ENCODE measurements around the gene KCNIP1.
"Not testable (repeated sequence)": the region's sequence is repeated elsewhere in the genome, so short reads cannot be mapped to it uniquely, and the experiment has no call there.

The KCNIP1 gene

DNA sequence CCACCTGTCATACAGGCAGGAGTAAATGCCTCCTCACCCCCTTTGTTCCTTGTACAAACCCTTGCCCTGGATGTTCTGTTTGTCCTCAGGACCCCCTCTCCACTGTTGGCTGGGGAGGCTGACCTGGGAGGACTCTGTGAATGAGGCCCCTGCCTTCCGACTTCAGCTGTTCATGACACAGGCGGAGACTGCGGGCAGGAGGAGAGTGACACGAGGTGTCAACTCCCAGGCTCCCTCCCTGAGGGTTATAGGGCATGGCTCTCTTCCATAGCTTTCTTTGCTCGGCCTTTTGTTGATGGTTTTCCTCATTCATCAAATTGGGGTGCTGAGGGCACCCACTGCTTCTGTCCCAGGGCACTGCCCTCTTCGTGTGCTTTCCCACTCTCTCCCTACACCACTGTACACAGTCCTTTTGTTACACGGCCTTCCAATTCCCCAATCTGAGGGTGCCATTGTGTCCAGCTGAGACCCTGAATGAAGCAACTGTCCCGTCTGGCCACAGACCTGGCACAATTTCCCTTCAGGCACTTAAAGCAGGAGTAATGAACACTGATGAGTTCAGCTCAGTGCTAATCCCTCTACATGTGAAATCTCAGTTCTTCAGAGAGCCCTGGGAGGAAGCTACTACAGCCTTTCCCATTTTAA lies 33.8 kb downstream of the KCNIP1 start:
- DNase-seq: no peak

DNA sequence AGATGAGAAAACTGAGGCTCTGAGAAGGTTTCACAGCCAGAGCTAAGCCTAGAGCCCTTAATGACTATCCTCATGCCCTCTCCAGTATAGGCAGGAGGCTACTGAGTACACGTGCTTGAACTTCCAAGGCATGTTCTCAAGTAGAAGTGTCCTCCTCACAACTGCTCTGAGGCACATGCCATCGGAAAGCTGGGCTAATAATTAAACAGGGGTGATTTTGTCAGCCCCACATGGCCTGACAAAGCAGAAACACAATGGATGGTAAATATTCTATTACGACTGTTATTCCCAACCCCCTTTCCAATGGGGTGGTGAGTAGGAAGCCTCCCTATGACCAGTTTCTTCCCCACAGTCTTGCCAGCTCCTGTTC lies 34.3 kb downstream of the KCNIP1 start:
- no peak for DNase-seq

DNA sequence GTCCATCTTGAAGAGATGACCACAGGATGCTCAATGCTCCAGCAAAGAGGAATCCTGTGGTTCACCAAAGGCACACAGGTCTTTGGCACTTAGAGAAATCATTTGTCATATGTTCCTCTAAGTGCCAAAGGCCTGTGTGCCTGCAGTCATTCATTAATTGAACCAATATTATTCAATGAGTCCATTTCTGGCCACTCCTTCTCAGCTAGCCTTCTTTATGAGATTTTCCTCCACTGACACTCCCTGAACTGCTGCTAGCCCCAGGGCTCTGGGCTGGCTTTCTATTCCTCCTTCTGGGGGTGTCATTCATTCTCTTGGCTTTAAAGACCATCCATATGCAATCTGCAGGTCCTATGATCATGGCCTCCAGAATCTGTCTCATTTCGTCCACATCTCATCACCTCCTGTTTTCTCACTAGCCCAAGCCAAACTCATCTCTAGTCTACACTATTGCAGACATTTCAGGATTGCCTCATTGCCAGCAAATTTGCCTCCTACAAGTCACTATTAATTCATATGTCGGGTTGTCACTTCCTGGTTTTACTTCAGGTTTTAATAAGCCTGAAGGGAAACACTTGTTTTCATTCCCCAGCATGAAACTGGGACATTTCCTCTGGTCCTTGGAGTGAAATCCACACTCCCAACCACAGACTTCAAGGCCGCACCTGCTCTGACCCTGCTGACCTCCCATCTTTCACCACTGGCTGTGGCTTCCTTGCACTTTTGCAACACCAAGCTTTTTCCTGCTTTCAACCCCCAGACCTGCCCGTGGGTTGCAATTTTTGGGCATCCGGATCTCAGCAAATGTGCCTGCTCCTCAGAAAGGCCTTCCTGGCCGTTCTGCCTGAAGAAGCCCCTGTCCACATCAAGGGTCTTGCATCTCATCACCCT lies 35.1 kb downstream of the KCNIP1 start:
- DNase-seq: no peak

DNA sequence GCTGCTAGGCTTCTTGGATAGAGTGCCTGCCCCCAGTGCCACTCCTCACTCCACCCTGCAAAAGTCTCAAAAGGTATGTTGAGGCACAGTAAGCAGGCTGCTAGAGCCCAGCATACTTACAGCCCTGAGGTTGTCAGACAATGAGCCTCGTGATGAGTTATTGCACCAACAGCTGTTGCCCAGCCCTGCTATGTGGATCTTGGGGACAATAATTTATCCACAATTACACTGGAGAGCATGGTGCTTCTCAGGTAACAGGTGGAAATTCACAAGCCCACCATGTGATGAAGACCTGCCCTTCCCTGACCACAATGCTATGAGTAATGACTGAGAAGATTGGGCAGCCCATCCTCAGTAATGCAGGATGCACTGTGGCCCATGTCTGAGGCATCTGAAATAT lies 36.5 kb downstream of the KCNIP1 start:
- DNase-seq: no peak

DNA sequence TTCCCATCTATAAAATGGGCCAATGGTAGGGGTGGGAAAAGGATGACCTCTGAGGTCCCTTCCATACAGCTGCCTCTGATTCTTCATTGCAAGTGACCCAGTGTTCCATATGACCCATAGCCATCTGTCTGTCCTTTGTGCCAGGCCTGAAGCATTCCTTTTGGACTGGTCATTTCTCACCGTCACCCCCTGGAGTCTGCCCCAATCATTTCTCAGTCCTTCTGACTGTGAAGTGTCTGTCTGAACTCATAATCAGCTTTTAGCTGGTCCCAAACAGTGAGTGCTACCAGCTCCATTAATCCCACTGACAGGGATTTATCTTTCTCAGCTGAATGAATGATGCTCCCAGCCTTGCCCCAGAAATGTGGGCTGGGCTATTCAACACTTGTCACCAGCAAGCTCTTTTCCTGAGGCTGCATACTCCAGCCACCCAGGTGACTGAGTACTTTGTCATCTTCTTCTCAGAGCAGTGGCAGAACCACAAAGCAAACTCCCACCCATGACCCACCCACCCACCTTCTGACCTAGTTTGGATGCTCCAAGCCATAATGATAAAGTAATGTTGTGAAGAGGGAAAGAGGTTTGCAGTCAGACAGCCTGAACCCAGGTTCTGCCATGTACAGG lies 37.4 kb downstream of the KCNIP1 start:
- DNase-seq: peak; percentile 4

DNA sequence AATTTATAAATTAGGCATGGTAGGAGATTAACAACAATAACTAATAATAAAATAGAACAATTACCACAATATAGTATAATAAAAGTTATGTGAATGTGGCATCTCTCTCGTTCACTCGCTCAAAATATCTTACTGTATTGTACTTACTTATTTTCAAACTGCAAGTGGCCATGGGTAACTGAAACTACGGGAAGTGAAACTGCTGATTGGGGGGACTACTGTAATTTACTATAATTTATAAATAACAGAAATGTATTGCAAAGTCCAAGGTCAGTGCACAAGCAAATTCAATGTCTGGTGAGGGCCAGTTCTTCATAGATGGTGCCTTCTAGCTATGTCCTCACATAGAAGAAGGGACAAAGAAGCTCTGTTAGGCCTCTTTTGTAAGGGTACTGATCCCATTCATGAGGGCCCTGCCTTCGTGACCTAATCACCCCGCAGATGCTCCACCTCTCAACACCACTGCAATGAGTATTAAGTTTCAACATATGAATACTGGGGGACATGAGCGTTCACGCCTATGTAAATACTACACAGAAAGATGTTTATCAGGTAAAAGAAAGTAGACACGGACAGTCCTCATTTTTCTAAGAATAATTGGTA lies 39.0 kb downstream of the KCNIP1 start:
- DNase-seq: no peak

DNA sequence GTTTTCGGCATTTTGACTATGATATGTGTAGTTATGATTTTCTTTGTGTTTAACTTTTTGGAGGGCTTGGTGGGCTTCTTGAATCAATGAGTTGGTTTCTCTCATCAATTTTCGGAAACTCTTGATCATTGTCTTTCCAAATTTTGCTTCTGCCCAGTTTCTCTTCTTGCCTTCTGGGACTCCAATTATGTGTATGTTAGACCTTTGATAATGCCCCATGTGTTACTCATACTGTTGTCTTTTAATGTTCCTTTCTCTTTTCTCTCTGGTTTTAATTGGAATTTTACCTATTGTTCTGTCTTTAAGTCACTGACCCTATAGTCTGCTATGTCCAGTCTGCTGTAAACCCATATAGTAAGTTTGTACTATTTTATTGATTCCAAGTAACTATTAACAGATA lies 41.5 kb downstream of the KCNIP1 start:
- no peak for DNase-seq

DNA sequence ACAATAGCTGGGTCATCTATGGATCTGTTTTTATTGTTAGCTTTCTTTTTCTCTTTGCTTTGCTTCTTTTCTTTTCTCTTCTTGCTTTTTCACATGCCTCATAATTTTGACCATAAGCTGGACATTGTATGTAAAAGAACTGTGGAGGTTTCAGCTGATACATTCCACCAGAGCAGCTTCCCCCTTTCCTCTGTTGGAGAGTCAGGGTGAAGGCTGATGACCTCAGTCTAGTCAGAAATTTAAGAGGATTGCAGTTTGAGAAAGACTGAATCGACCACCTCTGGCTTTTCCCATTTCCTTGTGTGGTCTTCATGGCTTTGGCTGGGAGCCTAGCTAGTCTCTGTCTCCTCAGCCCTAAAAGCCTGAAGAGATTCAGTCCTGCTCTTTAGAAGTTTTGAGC lies 42.0 kb downstream of the KCNIP1 start:
- DNase-seq: no peak

DNA sequence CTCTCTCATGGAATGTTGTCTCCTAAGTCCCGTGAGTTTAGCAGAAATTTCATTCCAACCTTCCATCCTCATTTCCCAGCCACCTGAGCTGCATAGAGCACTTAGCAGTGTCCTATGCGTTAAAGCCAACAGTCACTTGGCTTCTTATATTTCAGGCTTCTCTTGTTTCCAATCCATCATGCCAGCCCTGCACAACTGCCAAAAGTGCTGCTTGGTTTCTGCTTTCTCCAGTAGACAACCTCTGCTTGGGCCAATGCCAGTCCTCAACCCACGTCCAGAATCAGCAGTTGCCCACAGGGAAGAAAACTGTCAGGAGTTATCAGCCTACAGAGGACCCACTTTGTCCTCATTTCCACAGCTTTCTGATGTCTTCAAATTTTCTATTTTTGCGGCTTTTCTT lies 42.5 kb downstream of the KCNIP1 start:
- DNase-seq: no peak

DNA sequence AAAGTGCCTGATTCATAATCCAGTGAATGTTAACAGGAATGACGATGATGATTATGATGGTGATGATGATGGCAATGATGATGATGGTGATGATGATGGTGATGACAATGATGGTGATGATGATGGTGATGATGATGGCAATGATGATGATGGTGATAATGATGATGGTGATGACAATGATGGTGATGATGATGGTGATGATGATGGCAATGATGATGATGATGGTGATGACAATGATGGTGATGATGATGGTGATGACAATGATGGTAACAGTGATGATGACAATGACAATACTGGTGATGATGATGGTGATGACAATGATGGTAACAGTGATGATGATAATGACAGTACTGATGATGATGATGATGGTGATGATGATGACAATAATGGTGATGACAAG lies 46.6 kb downstream of the KCNIP1 start:
- DNase-seq: not testable (repeated sequence)

DNA sequence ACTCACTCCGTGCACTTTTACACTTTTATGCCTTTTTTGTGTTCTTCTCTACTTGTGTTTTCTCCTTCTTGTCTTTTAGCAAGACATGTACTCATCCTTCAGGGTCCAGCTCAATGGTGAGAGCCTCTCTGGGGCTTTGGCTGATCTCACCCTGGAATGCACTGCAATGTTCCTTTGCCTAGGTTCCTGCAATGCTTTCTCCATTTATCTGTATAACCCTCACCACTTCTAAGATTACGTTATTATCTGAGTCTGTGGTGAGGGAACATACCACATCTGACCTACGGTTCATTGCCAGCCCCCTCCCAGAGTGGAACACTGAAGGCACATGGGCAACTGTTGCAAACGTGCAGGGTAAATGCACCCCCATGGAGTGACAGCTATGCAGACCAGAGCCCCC lies 47.3 kb downstream of the KCNIP1 start:
- DNase-seq: no peak

DNA sequence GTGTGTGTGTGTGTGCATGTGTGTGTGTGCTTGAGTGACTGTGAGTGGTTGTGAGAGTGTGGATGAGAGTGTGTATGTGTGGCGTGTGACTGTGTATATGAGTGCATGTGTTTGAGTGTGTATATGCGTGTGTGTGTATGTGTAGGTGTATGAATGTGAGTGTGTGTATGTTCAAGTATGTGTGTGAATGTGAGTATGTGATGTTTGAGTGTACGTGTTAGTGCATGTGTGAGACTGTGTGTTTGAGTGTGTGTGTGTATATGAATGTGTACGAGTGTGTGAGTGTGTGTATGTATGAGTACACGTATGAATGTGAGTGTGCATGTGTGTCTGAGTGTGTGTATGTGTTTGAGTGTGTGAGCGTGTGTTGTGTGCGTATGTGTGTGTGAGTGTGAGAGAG lies 47.8 kb downstream of the KCNIP1 start:
- DNase-seq: no peak

DNA sequence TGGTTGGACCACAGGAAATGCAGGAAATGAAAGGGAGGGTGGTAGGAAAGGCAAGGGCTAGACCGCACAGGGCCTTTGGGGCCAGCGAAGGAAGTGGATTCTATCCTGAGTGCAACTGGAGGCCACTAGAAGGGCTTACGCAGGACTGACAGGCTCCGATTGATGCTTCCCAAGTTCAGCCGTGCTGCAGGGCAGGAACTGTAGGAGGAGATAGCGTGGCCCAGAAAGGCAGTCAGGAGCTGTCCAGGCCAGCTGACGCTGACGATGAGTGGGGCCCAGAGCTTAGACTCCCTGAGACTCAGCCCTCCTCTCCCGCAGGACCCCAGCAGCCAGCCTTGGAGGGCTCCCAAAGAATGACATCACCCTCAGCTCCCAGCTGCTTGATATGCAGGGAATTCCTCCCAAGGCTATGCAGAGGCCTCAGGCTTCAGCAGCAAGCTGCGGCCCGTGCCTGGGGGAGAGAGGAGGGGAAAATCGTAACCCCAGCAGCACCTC lies 48.8 kb downstream of the KCNIP1 start:
- peak; percentile 97 for DNase-seq

DNA sequence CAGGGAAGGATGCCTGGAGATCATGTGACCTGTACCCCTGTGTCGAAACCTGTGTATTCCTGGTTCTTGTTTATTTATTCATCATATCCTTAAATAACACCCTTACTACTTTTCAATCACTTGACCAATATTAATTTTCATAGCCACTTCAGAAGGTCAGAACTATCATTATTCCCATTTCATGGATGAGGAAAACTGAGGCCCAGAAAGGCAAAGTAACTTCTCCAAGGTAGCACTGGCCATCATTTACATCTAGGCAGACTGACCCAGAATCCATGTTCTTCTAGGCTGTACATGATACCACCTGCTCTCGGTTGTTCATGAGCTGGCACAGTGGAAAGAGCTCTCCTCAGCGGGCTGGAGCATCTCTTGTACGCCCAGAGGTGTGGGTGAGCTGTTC lies 49.4 kb downstream of the KCNIP1 start:
- no peak for DNase-seq

DNA sequence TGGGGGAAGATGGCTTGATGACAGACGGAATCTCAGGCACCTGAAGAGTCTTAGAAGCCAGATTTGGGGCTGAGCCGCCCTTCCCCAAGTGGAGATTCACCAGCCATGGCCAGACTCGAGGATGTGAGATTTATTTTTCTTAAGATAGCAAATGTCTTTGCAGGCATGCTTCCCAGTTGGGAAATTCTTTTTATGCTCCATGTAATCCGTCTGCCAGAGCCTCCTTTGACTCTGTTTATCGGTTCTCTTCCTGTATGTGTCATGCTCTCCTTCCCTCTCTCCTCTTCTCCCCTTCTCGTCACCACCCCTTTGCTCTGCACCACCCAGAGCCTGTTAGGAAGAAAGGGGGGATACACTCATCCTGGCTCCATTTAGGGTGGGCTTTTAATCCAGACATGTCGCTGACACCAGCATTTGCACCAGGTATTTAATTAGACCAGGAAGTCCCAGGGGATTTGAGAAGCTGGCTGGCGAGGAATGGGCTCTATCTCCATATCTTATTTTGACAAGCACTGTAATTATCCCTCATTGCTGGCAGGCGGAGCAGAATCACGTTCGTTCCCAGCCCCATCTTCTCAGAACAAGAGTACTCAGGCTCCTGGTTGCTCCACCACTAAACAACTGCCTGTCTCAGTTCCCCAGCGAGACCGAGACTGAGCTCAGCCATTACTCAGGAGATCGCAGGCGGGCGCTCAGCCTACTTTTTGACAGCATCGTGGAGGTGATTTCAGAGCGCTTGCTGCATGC lies 50.9 kb downstream of the KCNIP1 start:
- DNase-seq: peak; percentile 29

DNA sequence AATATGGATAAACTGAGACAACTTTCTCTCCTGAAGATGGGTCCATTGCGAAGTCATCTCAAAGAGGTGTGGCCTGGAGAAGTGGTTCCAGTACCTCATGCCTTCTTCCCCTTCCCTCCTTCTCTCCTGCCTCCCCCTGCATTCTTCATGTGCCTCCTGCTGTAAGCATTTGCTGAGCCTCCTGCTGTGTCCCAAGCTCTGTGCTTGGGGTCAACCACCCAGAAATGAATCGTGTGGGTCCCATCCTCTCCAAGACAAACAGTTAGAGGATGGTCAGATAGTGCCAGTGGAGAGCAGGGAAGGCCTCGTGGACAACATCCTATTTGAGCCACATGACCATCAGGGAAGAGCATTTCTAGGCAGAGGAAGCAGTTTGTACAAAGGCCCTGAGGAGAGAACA lies 53.5 kb downstream of the KCNIP1 start:
- DNase-seq: no peak

DNA sequence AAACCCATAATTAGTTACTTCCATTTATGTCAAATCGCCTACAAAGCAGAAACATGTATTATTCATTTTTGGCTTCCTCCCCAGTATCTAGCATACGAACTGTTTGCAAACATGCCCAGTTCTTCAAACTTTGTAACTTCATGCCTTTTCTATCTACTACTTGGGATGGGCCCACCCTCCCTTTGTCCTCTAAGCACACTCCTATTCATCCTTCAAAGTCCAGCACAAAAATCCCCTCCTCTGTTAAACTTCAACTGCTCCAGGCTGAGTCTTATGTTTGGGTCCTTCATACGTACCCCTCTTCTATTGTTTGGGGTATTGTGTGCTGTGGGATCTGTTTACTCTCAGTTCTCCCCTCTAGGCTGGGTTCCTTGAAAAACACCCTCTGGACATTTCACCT lies 55.5 kb downstream of the KCNIP1 start:
- DNase-seq: no peak

DNA sequence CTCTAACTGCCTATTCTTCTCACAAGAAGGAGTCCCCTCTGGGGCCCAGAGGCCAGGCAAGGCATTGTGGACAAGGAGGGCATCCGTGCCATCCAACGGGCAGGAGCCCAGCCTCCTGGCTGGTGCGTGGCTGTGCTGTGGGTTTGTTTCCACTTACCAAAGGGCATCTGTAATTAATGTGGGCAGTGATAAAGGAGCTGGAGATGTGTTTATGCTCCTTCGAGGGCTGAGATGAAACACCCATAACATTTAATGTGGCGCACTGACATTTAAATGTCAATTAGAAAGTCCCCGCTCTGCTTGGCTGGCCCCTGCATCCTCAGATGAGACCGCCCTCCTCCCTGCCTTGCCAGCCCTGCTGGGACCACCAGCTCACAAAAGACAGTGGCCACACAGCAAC lies 57.1 kb downstream of the KCNIP1 start:
- DNase-seq: no peak

DNA sequence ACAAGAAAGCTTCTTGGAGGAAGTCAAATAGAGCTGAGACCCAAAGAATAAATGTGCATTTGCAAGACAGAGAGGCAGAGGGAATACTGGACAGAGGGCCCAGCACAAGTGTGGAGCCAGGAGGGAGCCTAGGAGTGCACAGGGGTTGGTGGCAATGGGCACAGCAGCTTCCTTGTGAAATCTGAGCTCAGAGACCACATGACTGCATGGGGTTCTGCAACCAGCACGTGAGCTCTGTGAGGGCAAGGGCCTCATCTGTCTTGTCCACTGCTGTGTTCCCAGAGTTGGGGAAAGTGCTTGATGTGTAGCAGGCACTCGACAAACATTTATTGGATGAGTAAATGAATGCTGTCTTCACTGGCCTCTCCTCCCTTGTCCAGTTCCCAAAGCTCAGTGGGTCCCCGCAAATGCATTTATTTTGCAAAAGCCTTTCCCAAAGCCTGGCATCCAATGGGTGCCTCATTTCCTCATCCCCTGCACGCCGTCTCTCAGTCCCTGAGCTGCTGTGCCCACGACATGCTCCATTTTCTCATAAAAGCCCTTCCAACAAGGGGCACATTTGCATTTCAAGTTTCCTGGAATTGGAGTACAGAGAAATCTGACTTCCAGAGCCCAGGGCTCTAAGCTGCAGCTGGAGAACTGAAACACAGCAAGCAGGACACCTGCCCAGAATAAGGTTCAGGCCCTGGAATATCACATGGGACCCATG lies 58.5 kb downstream of the KCNIP1 start:
- DNase-seq: no peak

DNA sequence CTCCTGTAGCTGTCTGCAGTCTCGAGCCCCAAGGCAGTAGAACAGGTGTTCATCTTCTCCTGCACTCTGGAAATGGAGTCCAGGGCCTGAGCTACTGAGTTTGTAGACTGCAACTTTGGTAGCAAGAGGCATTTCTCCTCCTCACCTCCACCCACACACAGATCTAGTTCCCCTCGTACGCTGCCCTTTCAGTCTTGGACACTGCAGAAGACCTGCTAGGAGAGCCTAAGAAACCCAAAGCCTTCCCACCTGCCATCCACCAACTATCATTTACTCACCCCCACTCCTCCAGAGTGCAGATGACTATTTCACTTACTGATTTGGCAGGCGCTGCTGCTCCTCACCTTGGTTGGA lies 59.0 kb downstream of the KCNIP1 start:
- DNase-seq: no peak

DNA sequence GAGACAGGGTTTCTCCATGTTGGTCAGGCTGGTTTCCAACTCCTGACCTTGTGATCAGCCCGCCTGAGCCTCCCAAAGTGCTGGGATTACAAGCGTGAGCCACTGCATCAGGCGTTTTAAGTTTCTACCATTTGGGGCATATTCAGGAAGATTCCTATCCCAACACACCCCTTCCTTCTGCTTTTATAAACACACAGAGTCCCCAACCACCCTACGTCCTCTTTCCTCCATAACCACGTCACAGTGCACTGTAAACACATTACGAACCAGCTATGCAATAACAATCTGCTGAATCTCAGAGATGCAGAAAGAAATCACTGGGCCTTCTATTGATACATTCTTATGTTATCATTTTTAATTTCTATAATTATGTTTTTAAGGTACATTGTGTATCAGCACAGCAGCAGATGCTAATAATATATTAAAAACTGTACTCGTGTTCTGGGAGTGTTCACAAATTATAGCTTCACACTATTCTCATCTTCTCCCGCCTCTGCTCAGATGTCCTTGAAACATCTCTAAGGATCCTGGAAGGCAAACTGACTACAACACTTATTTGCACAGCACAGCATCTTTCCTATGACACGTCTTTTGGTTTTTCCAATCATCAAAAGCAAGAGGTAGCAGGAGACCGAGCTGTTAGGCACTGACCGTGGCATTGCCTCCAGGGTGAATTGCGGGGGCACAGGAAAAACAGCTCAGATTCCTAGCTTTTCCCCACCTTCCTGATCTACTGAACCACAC lies 60.2 kb downstream of the KCNIP1 start:
- no peak for DNase-seq
